ENCODE measurements around the gene MRPL28.
"Not testable (repeated sequence)": the region's sequence is repeated elsewhere in the genome, so short reads cannot be mapped to it uniquely, and the experiment has no call there.

The MRPL28 gene

DNA sequence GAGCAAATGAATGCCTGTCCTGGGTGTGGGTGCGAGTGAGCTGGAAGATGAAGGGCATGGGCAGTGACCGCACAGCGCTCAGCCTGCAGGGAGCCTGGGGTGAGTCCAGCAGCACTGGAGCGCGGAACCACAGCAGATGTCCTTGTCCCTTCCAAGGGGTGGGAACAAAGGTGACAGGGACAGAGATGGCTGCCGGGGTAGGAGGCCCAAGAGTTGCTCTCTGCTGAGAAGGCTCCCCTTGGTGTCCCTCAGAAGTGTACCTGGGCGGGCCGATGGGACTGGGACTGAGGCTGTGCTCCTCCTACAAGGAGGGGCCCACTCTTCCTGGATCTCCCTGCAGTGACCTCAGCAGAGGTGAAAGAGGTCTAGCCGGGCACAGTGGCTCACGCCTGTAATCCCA is 19.0 kb upstream of the MRPL28 start:
- no peak for DNase-seq

DNA sequence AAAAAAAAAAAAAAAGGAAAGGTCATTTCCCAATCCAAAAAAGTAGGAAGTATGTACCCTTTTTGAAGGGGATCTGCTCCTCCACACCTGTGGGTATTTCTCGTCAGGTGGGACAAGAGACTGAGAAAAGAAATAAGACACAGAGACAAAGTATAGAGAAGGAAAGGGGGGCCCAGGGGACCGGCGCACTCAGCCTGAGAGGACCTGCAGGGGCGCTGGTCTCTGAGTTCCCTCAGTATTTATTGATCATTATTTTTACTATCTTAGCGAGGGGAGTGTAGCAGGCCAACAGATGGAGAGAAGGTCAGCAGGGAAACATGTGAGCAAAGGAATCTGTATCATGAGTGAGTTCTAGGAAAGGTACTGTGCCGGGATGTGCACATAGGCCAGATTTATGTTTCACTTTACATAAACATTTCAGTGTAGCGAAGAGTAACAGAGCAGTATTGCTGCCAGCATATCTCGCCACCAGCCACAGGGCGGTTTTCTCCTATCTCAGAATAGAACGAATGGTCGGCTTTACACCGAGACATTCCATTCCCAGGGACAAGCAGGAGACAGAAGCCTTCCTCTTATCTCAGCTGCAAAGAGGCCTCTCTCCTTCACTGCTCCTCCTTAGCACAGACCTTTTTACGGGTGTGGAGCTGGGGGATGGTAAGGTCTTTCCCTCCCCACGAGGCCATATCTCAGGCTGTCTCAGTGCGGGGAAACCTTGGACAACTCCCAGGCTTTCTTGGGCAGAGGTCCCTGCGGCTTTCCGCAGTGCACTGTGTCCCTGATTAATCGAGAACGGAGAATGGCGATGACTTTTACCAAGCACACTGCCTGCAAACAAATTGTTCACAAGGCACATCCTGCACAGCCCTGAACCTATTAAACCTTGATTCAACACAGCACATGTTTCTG is 17.7 kb upstream of the MRPL28 start:
- not testable (repeated sequence) for DNase-seq

DNA sequence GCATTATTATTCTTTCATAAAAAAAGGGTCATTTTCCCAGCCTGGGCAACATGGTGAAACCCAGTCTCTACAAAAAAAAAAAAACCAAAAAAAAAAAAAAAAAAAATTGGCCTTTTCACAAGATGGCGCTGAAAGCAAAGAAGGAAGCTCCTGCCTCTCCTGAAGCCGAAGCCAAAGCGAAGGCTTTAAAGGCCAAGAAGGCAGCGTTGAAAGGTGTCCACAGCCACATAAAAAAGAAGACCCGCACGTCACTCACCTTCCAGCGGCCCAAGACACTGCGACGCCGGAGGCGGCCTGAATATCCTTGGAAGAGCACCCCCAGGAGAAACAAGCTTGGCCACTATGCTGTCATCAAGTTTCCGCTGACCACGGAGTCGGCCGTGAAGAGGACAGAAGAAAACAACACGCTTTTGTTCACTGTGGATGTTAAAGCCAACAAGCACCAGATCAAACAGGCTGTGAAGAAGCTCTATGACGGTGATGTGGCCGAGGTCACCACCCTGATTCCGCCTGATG is 16.4 kb upstream of the MRPL28 start:
- DNase-seq = no peak

DNA sequence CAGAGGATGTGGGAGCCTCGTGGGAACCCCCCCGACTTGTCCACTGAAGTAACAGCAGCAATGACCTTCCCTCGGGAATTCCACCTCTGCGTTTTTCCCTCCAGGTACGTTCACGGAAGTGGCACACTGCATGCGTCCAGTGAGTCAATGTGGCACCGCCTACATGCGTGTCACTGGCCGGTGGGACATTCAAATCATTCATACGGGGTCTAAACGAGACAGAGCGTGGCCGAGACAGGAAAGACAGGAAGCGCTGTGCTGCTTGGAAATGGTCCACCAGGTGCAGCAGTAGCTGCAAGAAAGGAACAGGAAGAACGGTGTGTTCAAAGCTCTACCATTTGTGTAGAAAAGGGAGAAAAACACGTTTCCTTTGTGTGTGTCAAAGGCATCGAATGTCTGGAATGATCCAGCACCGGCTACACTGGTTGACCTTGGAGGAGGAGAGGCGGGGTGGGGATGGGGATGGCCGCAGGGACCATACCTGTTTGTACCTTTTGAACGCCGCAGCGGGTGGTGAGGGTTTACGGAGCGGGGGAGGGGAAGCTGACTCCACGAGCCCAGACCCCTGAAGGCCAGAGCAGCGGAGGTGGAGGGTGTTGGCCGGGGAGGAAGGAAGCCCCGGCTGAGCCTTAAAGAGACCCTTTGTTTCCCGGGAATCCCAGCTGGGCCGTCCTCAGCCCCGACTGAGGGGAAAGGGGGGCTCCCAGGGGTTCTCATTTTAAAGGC is 13.2 kb upstream of the MRPL28 start:
- DNase-seq = no peak

DNA sequence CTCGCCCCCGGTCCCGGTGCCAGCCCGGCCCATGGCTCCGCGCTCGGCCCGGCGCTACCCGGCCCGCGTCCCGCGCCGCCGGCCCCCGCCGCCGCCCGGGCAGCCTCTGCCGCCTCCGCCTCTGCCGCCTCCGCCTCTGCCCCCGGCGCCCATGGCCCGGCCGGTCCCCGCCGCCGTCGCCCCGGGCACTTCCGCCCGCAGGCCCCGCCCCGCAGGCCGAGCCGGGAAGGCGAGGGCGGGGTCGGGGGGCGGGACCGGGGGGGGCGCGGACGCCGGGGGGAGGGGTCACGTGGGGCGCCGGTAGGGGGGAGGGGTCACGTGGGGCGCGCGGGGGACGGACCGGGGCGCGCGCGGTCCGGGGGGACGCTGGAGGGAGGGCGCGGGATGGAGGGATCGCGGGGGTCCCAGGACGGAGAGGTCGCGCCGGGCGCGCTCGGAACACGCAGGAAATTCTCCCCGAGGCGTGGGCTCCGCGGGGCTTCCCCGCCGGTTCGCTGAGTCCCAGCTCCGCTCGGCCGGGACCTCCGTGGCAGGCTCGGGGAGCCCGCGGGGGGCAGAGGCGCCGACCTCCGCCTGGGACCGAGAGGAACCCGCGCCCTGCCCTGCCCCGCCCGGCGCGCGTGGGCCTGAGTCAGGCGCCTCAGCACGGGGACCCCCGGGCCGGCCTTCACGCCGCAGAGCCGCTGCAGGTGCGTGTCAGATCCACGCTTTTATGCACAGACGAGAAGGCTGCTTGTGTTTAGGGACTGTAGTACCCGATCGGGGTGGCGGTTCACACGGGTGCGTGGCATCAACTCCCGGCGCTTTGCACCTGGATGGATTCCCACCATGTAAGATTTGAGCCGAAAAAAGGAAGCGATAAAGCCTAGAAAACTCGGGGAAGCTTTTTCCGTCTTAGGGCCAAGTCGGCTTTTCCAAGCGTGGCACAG is 11.7 kb upstream of the MRPL28 start, which contains the start of gene PGAP6:
TSS of gene PGAP6 (minus strand) at position 190 of the 929 bp plus-strand sequence. CDS start at position 33, 157 bp downstream.
- DNase-seq = peak in 1 of 2 experiments; percentile 49

DNA sequence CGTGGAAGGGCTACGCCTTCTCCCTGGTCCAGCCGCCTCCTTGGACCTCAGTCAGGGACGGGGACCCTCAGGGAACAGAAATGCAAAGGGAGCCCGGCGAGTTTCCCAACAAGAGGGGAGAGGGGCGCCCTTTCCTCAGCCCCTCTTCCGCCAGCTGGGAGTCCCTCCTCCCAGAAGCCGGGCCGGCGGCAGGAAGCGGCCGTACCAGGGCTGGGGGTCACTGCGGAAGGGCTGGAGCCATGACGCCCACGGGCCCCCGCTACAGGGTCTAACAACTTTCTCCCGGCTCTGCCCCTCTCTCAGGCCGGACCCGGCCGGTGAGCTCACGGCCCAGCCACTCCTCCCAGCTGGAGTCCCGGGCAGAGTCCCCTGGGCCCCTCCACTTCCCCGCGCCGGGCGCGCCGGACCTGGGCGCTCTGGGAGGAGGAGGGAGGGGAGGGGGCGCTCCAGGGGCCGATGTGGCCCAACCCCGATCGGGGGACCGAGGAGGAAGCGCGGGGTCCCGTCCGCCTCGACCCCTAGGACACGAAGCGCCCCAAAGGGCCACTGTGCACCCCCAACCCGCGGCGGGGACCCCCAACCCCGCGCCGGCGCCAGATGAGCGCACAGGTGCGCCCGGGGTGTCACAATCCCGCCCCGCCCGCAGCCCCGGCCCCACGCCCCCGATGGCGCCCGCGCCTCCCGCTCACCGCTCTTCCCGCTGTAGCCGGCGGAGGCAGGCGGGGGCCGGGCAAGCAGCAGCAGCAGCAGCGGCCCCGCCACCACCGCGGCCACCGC is 10.9 kb upstream of the MRPL28 start:
- DNase-seq = no peak

DNA sequence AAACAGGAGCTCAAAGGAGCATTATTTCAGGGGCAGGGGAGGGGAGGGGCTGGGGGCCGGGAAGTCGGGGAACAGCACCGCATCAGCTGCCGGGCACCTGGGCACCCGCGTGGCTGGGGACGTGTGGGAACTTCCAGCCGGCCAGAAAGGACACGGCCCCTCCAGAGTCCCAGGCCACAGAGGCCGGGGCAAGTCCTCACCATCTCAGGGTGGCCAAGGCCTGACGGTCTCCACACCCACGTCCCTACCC is 10.3 kb upstream of the MRPL28 start:
- DNase-seq = no peak

DNA sequence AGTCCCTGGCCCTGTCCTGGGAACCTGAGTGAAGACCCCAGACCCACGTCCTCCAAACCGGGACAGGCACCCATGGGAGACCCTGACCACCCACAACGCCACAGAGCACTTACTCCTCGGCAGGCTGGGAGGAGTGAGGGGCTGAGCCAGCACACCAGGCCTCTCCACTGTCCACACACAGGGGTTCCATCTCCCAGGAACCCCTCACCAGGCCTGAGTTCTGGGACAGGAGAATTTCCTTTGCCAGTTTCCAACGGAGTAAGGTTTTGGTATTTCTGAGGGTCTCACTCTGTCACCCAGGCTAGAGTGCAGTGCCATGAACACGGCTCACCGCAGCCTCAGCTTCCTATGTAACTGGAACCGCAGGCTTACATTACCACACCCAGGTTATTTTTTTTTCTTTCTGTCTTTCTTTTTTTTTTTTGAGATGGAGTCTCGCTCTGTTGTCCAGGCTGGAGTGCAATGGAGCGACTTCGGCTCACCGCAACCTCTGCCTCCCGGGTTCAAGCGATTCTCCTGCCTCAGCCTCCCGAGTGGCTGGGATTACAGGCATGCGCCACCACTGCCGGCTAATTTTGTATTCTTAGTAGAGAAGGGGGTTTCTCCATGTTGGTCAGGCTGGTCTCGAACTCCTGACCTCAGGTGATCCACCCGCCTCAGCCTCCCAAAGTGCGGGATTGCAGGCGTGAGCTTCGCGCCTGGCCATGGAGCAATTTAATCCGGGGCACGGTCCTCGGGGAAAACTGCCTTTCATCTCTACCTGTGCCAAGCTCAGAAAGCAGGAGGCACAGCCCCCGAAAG is 9.8 kb upstream of the MRPL28 start:
- DNase-seq = no peak

DNA sequence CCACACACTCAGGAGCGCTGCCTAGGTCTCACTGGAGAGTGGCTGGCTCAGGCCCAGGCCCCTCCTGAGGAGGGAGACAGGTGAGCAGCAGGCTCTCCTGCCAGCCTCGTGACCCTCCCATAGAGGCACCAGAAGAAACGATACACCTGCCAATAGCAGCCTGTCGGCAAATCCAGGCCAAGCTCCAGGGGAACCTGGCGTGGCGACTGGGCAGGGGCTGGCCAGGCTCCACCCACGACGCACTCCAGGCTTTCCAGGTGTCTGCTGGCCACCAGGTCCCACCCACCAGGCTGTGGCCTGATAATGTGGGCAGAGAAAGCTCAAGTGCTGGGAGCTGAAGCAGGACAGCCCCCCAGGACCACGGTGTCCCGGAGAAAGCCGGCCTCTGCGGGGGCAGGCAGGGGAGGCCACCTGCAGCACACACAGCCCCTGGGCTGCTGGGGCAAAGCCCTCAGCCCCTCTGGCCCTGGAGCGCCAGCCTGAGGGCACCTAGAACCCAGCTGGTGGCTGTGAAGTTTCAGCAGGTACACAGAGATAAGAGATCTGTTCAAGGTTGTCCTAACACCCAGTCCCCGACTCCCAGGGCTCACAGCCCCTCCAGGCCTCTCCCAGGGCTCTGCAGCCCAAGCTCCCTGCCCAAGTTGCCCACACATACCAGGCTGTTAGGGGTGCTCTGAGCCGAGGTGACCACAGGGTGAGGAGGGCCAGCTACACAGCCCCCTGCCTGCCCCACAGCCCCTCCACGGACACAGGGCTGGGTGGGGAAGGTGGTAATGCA is 9.0 kb upstream of the MRPL28 start:
- DNase-seq = no peak

DNA sequence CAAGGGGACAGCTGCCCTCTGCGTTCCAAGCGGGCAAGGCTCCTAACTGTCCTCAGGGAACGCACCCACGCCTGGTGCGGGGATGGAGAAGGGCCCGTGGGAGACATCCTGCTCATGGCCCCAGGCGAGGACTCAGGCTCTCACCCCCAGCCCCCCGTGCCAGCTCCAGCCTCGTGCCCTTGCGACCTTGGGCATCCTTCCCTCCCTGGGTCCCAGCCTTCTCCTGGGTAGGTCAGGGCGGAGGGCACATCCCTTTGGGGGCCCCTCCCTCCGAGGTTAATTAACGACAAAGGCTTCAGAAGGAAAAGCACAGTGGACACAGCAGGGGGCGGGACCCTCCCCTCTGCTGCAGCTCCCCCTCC is 8.5 kb upstream of the MRPL28 start:
- no peak for DNase-seq

DNA sequence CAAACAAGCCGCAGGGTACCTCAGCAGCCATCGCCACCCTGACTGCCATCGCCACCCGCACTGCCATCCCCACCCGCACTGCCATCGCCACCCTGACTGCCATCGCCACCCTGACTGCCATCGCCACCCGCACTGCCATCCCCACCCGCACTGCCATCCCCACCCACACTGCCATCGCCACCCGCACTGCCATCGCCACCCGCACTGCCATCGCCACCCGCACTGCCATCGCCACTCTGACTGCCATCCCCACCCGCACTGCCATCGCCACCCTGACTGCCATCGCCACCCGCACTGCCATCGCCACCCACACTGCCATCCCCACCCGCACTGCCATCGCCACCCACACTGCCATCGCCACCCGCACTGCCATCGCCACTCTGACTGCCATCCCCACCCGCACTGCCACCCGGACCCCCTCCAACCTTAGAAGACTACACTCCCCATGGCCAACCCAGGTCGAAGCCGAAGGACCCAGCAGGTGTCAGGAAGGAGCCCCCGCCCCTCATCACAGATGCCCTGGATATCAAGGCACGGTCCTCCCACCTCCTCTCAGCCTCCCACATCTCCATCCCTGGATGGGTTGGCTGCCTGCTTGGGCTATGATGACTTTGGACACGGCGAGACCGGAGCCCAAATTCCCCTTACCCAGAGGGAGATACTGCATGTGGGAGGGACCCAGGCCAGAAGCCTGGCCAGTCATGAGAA is 7.9 kb upstream of the MRPL28 start:
- DNase-seq = not testable (repeated sequence)

DNA sequence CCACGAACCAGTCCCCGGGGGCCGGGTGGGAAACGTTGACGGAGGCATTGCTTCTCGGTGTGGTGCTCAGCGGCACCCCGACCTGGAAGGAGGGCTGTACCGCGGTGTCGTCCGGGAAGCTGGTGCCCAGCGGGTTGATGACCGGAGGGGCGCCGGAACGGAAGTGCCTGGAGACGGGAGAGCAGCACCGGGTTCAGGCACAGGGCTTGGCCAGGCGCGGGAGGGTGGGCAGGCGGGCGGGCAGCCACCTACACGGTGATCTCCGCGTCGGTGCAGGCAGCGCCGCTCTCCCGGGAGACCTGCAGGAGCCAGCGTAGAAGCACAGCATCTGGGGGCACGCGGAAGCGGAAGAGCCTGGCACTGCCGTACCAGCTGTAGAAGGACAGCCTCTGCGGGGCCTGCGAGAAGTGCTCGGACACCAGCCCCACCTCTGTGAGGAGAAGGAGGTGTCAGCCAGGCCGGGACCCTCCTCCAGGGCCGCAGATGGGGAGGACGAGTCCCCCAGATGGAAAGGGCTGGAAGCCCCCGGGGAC is 7.1 kb upstream of the MRPL28 start:
- DNase-seq = no peak

DNA sequence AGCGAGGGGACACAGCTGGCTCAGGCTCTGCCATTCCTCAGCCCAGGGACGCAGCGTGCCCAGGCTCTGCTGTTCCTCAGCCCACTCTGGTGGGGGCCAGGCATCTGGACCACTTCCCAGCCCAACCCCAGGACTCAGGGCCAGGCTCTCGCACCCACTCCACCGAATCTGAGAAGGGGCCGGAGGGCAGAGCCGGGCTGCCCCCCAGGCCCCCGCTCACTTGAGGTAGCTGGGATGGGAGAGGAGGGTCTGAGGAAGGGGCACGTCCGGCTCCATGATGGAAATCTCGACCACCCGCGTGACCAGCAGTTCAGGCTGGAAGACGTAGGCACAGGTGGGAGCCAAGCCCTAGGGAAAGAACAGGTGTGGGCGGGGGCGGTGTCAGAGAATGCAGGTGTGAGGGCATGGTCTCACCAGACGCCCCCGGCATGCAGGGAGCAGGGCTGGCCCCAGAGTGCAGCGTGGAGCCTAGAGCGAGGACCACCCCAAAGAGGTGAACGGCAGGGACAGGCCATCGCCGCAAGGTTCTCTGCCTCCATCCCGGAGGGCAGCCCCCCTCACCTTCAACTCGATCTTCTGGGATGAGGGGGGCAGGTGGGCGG is 6.6 kb upstream of the MRPL28 start:
- no peak for DNase-seq

DNA sequence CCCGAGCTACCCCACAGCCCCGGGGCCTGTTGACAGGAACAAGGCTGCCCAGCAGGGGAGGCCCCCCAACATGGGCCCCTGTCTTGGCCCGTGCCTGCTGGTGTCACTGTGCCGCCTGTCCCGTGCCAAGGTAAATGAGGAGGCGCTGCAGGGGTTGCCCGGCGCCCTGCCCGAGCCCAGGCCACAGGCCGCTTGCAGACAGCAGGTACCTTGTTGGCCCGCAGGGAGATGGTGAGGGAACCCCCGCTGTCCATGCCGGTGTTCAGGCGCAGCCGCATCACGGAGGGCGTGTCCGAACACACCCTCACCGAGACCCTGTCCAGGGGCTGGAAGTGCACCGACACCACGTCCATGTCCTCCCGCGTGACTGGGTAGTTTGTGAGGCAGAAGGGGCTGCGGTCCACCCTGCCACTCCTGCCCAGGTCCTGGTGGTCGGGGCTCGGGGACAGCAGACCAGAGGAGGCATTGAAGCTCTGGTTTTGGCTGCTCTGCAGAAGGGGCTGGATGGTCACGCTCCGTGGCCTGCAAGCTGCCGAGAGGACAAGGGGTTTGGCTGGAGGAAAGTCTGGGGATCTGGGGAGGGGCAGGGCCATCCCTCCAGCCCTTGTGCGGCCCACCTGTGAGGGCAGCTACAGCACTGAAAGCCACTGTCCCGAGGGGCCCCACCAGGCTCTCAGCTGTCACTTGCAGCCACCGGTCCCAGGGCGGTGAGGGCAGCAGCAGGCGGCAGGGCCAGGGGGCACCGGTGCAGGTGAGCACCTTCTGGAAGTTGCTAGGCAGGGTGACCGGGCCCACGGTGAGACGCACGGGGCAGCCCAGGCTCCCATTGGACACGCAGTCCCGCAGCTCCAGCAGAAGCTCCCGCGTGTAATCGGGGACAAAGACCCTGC is 5.8 kb upstream of the MRPL28 start:
- DNase-seq = no peak

DNA sequence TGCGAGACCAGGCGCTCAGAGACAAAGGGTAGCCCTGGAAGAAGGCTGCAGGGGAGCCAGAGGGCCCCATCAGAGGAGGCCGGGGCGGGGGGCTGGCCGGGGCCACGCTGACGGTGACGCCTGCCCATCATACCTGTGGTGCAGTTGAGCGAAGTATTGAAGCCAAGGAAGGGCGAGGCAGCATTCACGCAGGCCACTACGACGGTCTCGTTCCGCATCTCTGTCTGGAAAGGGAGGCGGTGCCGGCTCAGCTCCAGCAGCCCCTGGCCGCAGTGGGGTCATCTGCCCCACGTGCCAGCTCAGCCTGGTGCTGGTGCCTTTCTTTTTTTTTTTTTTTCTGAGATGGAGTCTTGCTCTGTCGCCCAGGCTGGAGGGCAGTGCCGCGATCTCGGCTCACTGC is 4.9 kb upstream of the MRPL28 start:
- DNase-seq = no peak

DNA sequence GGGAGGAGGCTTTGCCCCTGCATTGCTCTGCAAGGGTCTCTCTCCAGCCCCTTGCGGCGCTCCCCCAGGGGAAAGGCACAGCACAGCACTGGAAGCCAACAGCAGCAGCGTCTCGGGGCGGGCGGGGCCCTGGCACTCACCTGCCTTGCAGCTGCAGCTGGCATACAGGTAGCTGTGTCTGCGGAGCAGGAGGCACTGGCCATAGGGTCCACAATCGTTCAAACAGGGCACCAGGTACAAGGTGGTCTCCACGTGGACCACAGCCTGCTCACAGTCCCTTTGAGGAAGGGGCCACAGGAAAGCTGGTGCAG is 4.2 kb upstream of the MRPL28 start:
- DNase-seq = no peak

DNA sequence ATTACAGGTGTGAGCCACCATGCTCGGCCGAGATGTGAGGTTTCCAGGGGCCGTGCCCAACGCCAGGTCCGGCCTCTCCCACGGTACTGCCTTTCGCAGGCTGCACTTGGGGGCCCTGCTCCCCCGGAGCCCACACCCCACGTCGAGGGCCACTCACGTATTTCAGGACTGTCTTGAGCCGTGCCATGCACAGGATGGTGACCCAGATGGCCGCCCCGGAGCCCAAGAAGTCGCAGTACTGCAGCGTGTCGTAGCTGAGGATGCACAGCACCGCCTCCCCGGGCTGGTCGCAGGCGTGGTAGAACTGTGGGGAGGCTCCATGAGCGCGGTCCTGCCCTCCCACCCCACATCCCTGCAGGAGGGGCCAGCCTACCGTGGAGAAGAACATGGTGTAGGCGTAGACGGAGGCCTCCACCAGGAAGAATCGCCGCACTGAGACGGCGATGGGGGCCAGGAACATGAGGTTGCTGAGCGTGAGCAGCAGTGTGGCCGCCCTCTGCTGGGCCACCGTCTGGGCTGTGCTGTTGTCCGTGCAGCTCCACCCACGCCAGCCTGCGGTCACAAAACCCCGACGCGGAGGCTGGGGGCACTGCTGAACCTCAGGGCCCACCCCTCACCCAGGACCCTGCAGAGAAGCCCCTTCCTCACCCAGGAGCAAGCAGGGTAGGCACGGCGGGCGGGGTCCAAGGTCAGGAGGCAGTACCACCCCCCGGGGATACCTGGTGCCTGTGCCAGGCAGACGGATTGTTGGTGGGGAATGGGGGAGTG is 3.7 kb upstream of the MRPL28 start:
- DNase-seq = no peak

Data from NCI-H524 (cell line).